Measurements from ENCODE around the gene WBP4.

WBP4 gene

GRCh38 chr13:41085961-41086585 is 24.8 kb downstream of the WBP4 start:
- no peak for TF ChIP-seq GATA2 (IDR thresholded peaks at IDR 0.05; ENCODE audit: low read depth, low read length)
- no peak for TF ChIP-seq GATA3 (IDR thresholded peaks at IDR 0.05; ENCODE audit: low read depth, low read length)

DNA sequence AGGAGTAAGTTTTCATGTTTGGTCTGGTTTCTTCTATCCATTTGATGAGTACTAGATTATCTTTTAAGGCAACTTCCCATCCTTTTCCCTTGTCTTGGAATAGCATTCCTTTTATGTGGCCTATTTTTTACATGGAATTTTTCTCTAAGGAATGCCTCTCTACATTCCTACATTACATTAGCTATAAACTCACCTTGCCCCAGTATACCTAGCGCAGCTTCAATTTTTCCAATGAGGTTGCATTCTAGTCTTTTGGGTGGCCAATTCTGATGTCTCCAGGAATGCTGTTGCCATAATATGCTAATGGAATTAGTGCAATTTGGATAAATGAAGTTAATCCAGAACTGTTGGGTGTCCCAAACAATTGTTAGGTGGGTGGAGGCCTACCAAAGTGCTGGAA is 37.5 kb downstream of the WBP4 start:
- no peak for TF ChIP-seq GATA2 (IDR thresholded peaks at IDR 0.05; ENCODE audit: low read depth, low read length)
- TF ChIP-seq GATA3 (IDR thresholded peaks at IDR 0.05; ENCODE audit: low read depth, low read length): no peak

DNA sequence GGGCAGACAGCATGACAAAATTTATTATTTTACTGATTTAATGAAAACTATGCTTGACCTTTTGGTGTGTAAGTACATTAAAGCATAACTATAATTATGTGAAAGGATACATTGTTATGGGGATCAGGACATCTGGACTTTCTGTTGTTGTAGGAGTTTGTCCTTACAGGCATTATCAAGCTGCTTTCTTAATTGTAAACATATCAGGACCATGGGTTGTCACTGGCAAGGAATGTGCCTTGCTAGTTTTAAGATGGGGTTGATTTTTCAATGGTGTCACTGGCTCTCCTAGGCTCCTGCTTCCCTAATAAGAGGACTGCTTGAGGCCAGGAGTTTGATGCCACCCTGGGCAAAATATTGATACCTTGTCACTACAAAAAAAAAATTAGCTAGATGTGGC is 38.7 kb downstream of the WBP4 start:
- TF ChIP-seq GATA2 (IDR thresholded peaks at IDR 0.05; ENCODE audit: low read depth, low read length): no peak
- no peak for TF ChIP-seq GATA3 (IDR thresholded peaks at IDR 0.05; ENCODE audit: low read depth, low read length)

- TF ChIP-seq GATA2 (IDR thresholded peaks at IDR 0.05; ENCODE audit: low read depth, low read length) (no peak), GATA3 (IDR thresholded peaks at IDR 0.05; ENCODE audit: low read depth, low read length) (no peak)
Observed at GRCh38 chr13:41107104-41107571, 45.8 kb downstream of the WBP4 start.

DNA sequence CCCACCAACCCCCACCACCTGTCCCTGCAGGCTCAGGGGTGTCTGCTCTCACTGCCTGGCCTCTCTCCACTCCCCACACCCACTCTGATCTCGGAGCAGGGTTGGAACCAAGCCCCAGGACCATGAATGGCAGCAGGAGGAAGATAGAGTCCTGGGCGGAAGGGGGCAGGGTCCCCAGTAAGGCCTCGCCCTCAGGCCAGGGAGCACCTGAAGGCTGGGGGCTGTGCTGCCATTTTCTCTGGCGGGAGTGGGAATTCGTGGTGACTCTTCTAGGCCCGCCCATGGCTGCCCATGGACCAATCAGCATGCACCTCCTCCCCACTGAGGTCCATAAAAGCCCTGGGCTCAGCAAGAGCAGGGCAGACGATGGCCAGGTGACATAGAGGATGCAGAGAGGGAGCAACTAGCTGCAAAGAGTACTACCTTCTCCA is 46.3 kb downstream of the WBP4 start:
- no peak for TF ChIP-seq GATA3 (IDR thresholded peaks at IDR 0.05; ENCODE audit: low read depth, low read length)
- no peak for TF ChIP-seq GATA2 (IDR thresholded peaks at IDR 0.05; ENCODE audit: low read depth, low read length)

GRCh38 chr13:41111454-41111853 is 50.1 kb downstream of the WBP4 start:
- TF ChIP-seq GATA3 (IDR thresholded peaks at IDR 0.05; ENCODE audit: low read depth, low read length) (no peak), GATA2 (IDR thresholded peaks at IDR 0.05; ENCODE audit: low read depth, low read length) (no peak)

GRCh38 chr13:41117869-41118268 is 56.6 kb downstream of the WBP4 start:
- no peak for TF ChIP-seq GATA3 (IDR thresholded peaks at IDR 0.05; ENCODE audit: low read depth, low read length)
- no peak for TF ChIP-seq GATA2 (IDR thresholded peaks at IDR 0.05; ENCODE audit: low read depth, low read length)

GRCh38 chr13:41122838-41123237 is 61.5 kb downstream of the WBP4 start:
- TF ChIP-seq GATA2 (IDR thresholded peaks at IDR 0.05; ENCODE audit: low read depth, low read length) (no peak), GATA3 (IDR thresholded peaks at IDR 0.05; ENCODE audit: low read depth, low read length) (no peak)

GRCh38 chr13:41127701-41128100 is 66.4 kb downstream of the WBP4 start:
- TF ChIP-seq GATA2 (IDR thresholded peaks at IDR 0.05; ENCODE audit: low read depth, low read length) (no peak), GATA3 (IDR thresholded peaks at IDR 0.05; ENCODE audit: low read depth, low read length) (no peak)

DNA sequence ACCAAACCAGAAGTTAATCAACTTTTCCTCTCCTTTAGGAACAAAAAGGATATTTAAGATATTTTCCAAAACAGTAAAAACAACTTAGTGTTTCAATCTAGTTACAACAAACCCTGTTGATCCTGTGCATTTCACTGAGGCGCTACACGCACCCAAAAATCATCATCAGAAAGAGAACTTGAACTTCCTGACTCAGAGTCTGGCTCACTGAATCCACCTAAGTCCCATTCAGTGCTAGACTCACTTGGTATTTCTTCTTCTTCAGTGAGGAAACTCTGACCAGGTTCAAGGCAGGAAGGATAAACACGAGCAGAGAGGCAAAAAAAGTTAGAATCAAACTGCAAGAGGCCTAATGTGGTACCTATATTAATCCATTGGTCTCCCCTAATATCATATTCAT is 69.0 kb downstream of the WBP4 start:
- TF ChIP-seq GATA2 (IDR thresholded peaks at IDR 0.05; ENCODE audit: low read depth, low read length): no peak

DNA sequence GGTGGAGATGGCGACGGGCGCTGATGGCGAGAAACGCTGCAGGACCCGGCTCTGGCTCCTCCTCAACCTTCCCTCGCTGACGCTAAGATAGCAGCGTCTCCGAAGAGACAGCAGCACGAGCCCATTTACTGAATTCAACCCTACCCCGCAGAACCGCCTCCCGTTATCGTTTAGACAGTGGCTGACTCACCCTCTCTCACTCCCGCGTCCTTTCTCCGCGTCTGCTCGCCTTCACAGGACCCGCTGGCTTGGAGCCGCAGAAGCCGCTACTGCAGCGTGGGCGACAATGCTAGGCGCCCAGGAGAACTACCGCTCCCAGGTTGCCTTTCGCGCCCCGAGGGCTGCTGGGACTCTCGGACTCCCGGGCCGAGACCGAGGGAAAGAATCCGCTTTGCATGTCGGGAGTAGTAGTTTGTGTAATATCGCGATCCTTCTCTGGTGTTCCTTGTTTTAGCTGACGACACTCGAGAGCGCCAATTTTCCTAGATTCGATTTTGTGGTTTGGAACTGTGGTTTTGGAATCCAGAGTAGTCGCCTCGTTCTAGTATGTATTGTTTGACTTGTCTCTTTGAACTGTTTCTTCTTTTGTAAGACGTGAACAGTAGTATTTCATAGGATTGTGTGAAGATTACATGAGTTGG is 71.3 kb downstream of the WBP4 start, which contains the start of gene KBTBD6:
KBTBD6 (minus strand) TSS at position 291 of the 641 bp plus-strand sequence. CDS start 291 bp downstream, outside the sequence.
- TF ChIP-seq GATA3 (IDR thresholded peaks at IDR 0.05; ENCODE audit: low read depth, low read length) (no peak), GATA2 (IDR thresholded peaks at IDR 0.05; ENCODE audit: low read depth, low read length) (no peak)
